HepG2 (cell line): ENCODE results near the gene MRPL34. TPM values are rescaled to one million over a fixed set of nuclear protein-coding genes. Genes with fewer than 3 reads are reported as not detected.

ENCODE experiments used
- FOXK1 ChIP-seq: sonication (generic); formaldehyde crosslinking; IDR thresholded peaks from 2 replicates; pipeline ENCODE4 v1.4.0; 2020; ENCODE audit warnings: low read depth, missing genetic modification reagents, borderline replicate concordance
- GATA4 ChIP-seq: sonication (generic); IDR thresholded peaks from 2 replicates; pipeline ENCODE4 v1.6.1; 2016; ENCODE audit warnings: antibody characterized with exemption, low read depth, borderline replicate concordance
- GMEB1 ChIP-seq: sonication (generic); formaldehyde crosslinking; IDR thresholded peaks from 2 replicates; pipeline ENCODE4 v1.5.1; 2020; ENCODE audit warnings: missing genetic modification reagents, mild to moderate bottlenecking, borderline replicate concordance
- HCFC1 ChIP-seq: fragments of 150-350 bp; IDR thresholded peaks from 2 replicates; pipeline ENCODE4 v1.6.1; 2014; ENCODE audit warnings: low read depth, low read length
- IKZF1 ChIP-seq: fragments of 450-650 bp; IDR thresholded peaks from 2 replicates; pipeline ENCODE4 v1.7.1; 2016
- KLF13 ChIP-seq: sonication (generic); formaldehyde crosslinking; IDR thresholded peaks from 2 replicates; pipeline ENCODE4 v1.4.0; 2020; ENCODE audit warnings: mild to moderate bottlenecking, missing genetic modification reagents
- LRRFIP1 ChIP-seq: sonication (generic); formaldehyde crosslinking; conservative IDR thresholded peaks from 2 replicates; pipeline ENCODE4 v1.4.0; 2020; ENCODE audit warnings: missing genetic modification reagents
- MLXIP ChIP-seq: sonication (generic); formaldehyde crosslinking; IDR thresholded peaks from 2 replicates; pipeline ENCODE4 v1.9.0; 2021; ENCODE audit warnings: missing genetic modification reagents, borderline replicate concordance
- NFAT5 ChIP-seq: sonication (generic); formaldehyde crosslinking; IDR thresholded peaks from 2 replicates; pipeline ENCODE4 v1.4.0; 2020; ENCODE audit warnings: missing genetic modification reagents
- ZNF263 ChIP-seq: sonication (generic); formaldehyde crosslinking; IDR thresholded peaks from 2 replicates; pipeline ENCODE4 v1.4.0; 2020; ENCODE audit warnings: missing genetic modification reagents
- ZNF331 ChIP-seq: sonication (generic); formaldehyde crosslinking; IDR thresholded peaks from 2 replicates; pipeline ENCODE4 v1.4.0; 2020; ENCODE audit warnings: missing genetic modification reagents
- ZNF749 ChIP-seq: sonication (generic); formaldehyde crosslinking; IDR thresholded peaks from 2 replicates; pipeline ENCODE4 v1.8.0; 2022; ENCODE audit warnings: mild to moderate bottlenecking, missing genetic modification reagents, moderate library complexity, borderline replicate concordance
- ZUFSP ChIP-seq: sonication (generic); formaldehyde crosslinking; IDR thresholded peaks from 2 replicates; pipeline ENCODE4 v1.9.0; 2021; ENCODE audit warnings: missing genetic modification reagents, mild to moderate bottlenecking, borderline replicate concordance
- polyA plus RNA-seq, 8 experiments: library from polyadenylated mRNA; depleted of rRNA in 3 of 8; stranded (reverse) in 7 of 8; unstranded in 1 of 8; fragments of >200 nt; fragmentation: Illumina TruSeq in 4 of 8; extraction: Trizol in 4 of 8; gene quantifications; 2 replicates each; pipeline versions ENCODE4 v1.2.1 to v1.2.3, GENCODE V29; 2011 to 2016; ENCODE audit warnings: low read depth in 4 of 8, missing spikeins in 1 of 8, mixed read lengths in 1 of 8; ENCODE audit not compliant: insufficient read depth in 1 of 8
- total RNA-seq, 5 experiments: library from RNA; depleted of rRNA; stranded (reverse); fragments of >200 nt; fragmentation: Illumina TruSeq; extraction: Trizol; gene quantifications; 2 replicates each; pipeline ENCODE4 v1.2.3, GENCODE V29; 2016; ENCODE audit warnings: low read depth in 1 of 5

MRPL34 gene
- total and polyA plus RNA-seq, 2 of the 13 experiments (the other 11 are each of a cell fraction or from before 2014, with no cell fraction given) = 74.0 to 77.3 TPM

GRCh38 chr19:17346109-17346671 is 40.5 kb downstream of the MRPL34 start (continued):
- TF ChIP-seq LRRFIP1 (CRISPR knock-in tag) (no peak), FOXK1 (CRISPR knock-in tag) (no peak), ZNF263 (CRISPR knock-in tag) (peak; percentile 49; the same call in 1 of the 2 replicates), KLF13 (CRISPR knock-in tag) (no peak), GATA4 (no peak), GMEB1 (no peak), MLXIP (no peak), ZUFSP (CRISPR knock-in tag) (no peak), ZNF749 (CRISPR knock-in tag) (no peak), ZNF331 (CRISPR knock-in tag) (no peak), HCFC1 (no peak), NFAT5 (CRISPR knock-in tag) (no peak), IKZF1 (no peak)
